Mesenteric fat pad (tissue), 1 donor: ENCODE data around the gene MAB21L3. TPM values are rescaled to one million over a fixed set of nuclear protein-coding genes. Genes with fewer than 3 reads are reported as not detected.

Experiments used
- DNase-seq: peaks from one replicate; pipeline ENCODE4 v3.0.0-alpha.2; 2020; ENCODE audit warnings: low spot score
- long read RNA-seq: library from polyadenylated mRNA; unstranded; transcript quantifications from one replicate; pipeline ENCODE4 v2.0.0, GENCODE V29; 2020
- total RNA-seq: library from RNA; stranded (reverse); fragmentation: NEBNext Ultra II Directional; extraction: Animal tissue kit (Norgen Biotek cat#: 25700); gene quantifications from one replicate; pipeline ENCODE4 v1.2.1, GENCODE V29; 2021
- donor health status: DM: yes; HTN: yes; CAD: no.

MAB21L3 gene
- 0.22 TPM for total RNA-seq
- long read RNA-seq, result 0 reads

DNA sequence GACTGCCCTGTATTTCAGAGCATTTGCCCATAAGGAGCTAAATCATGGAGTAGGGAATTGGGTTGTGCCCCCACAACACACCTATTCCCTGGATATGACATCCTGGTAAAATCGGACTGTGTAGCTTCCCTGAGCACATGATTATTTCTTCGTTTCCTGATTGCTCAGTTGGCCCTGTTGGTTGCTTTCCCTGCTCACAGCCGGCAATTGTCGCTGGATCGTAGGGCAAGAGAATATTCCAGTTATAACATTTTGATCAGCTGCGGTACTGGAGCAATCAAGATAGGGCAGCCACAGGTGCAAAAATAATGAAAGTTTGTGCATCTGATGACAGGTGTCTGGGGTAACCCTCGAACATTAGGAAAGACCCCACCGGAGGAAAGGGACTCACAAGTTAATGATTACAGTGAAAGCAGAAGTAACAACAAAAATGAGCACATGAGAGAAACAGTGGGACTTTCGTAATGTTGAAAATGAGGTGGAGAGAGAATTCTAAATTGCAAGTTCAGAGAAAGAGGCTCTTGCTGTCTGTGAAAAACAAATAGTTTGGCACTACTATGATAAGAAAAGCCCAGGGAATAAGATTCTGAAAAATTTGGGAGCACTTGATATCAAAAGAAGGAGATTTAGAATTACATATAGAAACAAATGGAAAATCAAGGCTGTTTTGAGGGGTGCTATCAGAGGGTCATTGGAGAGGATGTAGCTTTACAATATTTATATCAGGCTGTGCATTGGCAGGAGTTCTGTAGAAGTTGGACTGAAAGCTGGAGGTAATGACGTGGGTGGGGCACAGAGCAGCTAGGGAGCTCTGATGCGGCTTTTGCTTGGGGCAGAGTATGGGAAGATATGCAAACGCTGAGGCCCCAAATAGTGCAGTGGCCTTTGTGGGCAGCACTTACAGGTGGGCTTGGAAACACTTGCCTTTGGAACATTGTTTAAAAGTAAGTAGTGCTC lies at the start of gene MAB21L3:
Gene MAB21L3, plus strand, starts transcription at position 833 of the 957 bp plus-strand sequence. CDS start 1,217 bp downstream, outside the sequence.
- no peak for DNase-seq

DNA sequence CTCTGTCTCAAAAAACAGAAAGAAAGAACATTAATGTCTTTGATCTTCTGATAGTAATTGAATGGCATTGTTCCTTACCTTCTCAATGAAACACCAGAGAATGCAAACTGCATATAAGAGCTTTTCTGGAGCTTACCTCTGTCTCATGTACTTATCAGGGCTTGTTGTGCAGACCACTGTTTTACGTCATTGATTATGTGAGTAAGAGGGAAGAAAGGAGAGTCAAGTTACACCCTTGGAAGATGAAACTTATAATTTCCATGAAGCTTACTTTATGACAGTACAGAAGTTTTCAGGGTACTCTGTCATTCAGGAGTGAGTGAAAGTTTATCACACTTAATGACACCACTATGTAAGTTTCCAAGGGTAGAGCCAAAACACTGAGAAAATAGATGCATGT lies 49.0 kb upstream of the MAB21L3 start:
- DNase-seq, result no peak

- DNase-seq, result no peak
Measured at GRCh38 chr1:116064616-116065015, 46.6 kb upstream of the MAB21L3 start.

DNA sequence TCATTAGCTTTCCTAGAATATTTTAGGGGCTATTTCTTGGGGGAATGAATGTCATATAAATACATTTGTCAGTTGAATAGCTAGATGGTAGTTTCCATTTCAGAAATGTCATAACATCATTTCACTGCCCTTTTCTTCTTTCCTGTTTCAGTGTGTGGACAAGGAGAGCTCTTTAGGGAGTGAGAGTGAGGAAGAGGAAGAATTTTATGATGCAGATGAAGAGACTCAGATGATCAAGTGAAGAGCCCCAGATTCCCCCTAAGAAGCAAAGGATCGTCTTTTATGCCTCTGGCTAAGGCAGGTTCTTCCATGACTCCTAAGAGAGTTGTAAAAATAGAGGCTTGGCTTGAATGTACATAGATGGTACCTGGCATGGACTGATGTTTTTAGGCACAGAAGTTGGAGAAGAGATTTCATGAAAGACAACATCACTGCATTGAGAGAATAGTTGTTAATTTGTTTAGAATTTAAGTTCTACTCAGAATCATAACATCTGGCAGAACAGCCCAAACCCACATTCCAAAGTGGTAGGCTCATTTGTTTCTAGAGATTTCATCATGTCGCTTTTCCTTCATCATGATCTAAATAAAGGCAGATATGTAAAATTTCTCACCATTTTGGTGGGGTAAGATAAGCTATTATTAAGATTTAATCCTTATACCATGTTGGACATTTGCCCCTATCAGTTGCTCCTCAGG lies 44.2 kb upstream of the MAB21L3 start:
- DNase-seq, result no peak

DNA sequence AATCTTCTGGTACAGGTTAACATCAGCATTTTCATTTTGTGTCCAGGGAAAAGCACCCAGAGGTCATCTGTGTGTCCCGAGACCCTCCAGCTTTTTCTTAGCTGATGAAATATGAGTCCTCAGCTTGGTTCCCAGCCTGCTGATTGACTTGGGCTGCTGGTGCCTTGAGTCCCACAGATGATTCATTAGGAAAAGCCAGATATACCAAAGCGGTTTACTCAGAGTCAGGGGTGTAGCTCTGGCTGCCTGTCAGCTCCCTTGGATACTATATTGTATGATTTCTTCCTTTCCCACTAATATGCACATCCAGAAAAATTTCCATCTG lies 43.7 kb upstream of the MAB21L3 start:
- no peak for DNase-seq

DNA sequence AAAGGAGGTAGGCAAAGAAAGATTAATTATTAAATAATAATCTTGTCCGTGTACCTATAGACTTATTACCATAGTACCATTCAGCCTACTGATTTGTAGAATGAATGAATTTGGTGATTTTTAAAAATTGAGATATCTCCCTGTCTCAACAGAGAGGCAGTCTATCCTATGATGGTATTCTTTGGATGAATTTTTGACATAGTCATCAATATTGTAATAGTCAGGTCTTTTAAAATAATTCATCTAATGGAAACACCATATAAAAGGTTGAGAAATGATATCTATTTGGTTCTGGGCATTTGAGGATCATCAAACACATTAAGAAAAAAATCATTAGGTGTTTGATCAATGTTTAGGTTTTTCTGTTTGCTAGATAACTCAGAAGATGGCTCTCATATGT lies 35.6 kb upstream of the MAB21L3 start:
- no peak for DNase-seq

- DNase-seq, result no peak
Measured at GRCh38 chr1:116075990-116076389, 35.2 kb upstream of the MAB21L3 start.

GRCh38 chr1:116076831-116077230 lies 34.4 kb upstream of the MAB21L3 start:
- no peak for DNase-seq

- no peak for DNase-seq
Measured at GRCh38 chr1:116078699-116079223, 32.4 kb upstream of the MAB21L3 start.

DNA sequence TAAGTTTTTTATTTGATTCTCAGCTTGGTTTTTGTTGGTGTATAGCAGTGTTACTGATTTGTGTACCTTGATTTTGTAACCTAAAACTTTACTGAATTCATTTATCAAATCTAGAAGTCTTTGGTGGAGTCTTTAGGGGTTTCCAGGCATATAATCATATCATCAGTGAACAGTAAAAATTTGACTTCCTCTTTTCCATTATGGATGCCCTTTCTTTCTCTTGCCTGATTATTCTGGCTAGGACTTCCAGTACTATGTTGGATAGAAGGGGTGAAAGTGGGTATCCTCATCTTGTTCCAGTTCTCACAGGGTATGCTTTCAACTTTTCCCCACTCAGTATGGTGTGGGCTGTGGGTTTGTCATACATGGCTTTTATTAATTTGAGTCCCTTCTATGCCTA lies 23.6 kb upstream of the MAB21L3 start:
- DNase-seq, result no peak

DNA sequence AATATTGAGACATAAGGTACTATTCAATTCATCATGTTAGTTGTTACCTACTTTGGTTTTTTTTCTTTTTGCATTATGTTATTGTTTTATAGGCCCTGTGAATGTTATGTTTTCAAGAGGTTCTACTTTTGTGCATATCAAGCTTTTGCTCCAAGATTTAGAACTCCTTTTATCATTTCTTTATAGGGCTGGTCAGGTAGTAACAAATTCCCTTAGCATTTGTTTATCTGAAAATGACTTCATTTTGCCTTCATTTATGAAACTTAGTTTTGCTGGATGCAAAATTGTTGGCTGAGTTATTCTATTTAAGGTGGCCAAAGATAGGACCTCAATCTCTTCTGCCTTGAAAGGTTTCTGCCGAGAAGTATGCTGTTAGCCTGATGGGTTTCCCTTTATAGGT lies 21.3 kb upstream of the MAB21L3 start:
- no peak for DNase-seq

- DNase-seq, result no peak
Measured at GRCh38 chr1:116091083-116091482, 20.1 kb upstream of the MAB21L3 start.

DNA sequence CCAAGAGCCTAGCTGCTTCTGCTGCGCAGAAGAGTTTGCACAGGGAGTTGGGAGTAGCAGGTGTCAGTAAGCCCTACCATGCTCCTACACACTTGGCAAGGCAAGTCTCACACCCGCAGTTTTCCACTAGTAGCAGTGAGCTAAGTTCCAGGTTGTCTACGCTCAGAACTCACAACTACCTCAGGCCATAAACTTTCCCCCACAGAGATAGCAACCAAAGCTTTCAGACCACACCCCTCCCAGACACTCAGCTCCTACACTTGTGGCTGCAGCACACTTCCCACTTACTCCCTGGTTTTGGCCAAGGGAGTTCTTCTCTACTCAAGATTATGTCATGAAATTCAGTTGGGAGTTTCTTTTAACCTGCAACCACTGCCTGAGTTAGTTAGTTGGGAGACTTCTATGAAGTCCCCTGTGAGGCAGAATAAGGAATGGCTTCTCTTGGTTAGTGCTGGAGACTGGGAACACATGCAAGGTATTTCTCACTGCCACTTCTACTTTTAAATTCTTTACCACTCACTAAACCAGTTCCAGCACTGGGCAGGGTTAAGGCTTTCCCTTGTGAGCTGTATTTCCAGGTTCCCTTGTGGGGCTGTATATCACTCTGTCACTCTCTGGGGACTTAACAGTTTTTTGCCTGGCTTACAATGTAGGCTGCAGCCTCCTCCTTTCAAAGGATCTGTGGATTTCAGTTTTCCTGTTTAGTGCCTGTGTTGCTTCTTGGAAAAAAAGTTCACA lies 18.3 kb upstream of the MAB21L3 start:
- DNase-seq, result no peak

DNA sequence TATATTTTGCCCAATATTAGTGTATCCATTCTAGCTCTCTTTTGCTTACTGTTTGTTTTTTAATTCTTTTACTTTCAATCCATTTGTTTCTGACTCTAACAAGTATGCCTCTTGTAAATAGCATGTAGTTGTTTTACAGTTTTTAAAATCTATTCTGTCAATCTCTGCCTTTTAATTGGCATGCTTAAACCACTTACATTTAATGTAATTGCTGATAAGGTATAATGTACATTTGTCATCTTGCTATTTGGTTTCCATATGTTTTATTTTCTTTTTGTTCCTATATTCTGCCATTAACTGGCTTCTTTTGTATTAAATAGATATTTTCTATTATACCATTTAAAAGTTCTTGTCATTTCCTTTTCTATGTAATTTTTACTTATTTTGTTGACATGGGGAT lies 16.2 kb upstream of the MAB21L3 start:
- no peak for DNase-seq

GRCh38 chr1:116096013-116096618 lies 15.1 kb upstream of the MAB21L3 start:
- DNase-seq, result no peak

DNA sequence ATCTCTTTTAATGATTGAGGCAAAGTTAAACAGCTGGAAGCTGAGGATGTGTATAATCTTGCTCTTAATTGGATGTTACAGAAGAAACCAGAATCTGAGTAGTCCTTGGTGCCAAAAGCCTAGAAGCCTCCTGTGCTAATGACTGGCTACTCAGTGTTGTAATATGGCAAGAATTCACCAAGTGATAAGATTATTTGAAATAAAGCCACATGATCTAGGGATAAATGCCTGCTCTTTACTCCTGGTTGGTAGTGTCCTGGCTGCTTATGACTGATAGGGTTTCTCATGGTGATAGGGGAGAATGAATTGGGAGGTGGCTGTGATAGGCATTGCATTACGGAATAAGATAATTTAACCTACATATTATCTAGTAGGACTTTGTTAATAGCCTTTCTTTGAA lies 13.6 kb upstream of the MAB21L3 start:
- DNase-seq, result no peak

GRCh38 chr1:116099379-116099778 lies 11.8 kb upstream of the MAB21L3 start:
- DNase-seq, result no peak

GRCh38 chr1:116099919-116100318 lies 11.3 kb upstream of the MAB21L3 start:
- no peak for DNase-seq

GRCh38 chr1:116104667-116105066 lies 6.5 kb upstream of the MAB21L3 start:
- DNase-seq, result no peak

DNA sequence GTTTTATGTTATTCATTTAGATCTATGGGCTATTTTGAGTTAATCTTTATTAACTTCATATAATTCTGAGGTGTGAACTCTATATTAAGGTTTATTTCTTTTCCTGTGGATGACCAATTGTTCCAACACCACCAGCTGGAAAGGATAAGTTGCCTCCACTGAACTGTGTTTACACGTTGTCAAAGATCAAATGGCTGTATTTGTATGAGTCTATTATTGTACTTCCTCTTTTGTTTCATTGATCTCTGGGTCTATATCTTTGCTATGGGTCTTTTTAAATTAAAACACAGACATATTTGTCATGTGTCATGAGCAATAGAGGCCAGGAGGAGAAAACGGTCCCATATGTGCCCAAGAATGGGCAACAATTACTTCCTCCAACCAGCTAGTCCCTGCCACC lies 5.2 kb upstream of the MAB21L3 start:
- DNase-seq, result no peak

GRCh38 chr1:116106646-116107045 lies 4.6 kb upstream of the MAB21L3 start:
- DNase-seq, result no peak
